Measurements from ENCODE around the gene SLC22A23. TPM values are rescaled to one million over a fixed set of nuclear protein-coding genes. Genes with fewer than 3 reads are reported as not detected.

The SLC22A23 gene
- total RNA-seq, 1 donor from 2014 or later = 0.95 TPM

DNA sequence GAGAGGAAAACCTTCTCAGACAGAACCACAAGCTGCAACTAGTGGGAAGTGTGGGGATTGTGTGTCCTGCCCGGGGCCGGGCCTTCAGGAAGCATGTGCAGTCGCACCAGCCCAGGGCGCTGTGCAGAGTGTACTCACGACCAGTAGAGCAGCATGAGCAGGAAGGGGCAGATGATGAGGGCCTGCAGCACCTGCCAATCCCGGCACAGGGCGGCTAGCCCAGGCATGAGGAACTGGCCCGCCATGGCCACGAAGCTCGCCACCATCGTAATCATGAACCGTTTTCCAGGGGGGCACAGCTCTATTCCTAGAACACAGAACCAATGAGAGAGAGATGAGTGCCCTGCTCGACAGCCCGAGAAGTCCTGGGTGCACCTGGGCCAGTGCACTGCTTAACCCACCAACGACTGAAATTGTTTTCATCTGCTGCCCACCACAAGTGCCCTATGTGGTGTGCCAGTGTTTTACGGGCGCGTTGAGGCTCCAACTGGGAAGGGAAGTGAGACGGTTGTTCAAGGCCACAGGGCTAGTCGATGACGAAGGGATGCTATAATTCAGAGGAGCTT is 133.1 kb downstream of the SLC22A23 start:
- ChIA-PET CTCF (interaction anchor here (1.7 kb wide), 1 partner anchor 87 kb away, joined by 5 read pairs; no protein-coding TSS in a partner anchor), POLR2A (no interaction called here)
- H3K4me1 Mint-ChIP-seq = peaks cover 5% of the 10 kb centered on the region
- H3K36me3 Mint-ChIP-seq (ENCODE audit: low read depth) = no peaks in the 10 kb centered on the region
- H3K4me3 Mint-ChIP-seq = no peak overlapping the region
- peaks cover 10% of the 10 kb centered on the region for H3K27me3 Mint-ChIP-seq
- no peak overlapping the region for H3K27ac Mint-ChIP-seq
- no peak for ATAC-seq (ENCODE audit: low read depth)
- no peaks in the 10 kb centered on the region for H3K9me3 Mint-ChIP-seq
- intact Hi-C loops (cut with micrococcal nuclease) = no loop called here
- TF ChIP-seq, protein P1, sequence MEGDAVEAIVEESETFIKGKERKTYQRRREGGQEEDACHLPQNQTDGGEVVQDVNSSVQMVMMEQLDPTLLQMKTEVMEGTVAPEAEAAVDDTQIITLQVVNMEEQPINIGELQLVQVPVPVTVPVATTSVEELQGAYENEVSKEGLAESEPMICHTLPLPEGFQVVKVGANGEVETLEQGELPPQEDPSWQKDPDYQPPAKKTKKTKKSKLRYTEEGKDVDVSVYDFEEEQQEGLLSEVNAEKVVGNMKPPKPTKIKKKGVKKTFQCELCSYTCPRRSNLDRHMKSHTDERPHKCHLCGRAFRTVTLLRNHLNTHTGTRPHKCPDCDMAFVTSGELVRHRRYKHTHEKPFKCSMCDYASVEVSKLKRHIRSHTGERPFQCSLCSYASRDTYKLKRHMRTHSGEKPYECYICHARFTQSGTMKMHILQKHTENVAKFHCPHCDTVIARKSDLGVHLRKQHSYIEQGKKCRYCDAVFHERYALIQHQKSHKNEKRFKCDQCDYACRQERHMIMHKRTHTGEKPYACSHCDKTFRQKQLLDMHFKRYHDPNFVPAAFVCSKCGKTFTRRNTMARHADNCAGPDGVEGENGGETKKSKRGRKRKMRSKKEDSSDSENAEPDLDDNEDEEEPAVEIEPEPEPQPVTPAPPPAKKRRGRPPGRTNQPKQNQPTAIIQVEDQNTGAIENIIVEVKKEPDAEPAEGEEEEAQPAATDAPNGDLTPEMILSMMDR (IDR thresholded peaks at IDR 0.05) = no peak
- DNase-seq = no peak

DNA sequence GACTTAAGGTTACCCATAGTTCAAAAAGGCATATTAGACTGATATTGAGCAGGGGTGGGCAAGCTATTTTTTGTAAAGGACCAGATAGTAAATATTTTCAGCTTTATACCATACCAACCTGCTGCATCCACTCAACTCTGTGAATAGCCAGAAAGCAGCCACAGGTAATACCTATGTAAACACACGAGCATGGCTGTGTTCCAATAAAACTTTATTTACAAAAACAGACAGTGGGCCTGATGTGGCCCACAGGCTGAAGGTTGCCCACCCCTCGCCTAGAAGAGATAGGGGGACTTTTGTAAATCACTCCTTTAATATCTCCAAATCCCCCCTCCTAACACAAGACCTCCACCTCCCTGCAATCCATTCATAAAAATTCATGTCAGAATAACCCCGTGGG is 133.7 kb downstream of the SLC22A23 start:
- Mint-ChIP-seq H3K9me3 (no peaks in the 10 kb centered on the region), H3K36me3 (ENCODE audit: low read depth) (no peaks in the 10 kb centered on the region), H3K27ac (peak overlapping the region; percentile 14), H3K4me1 (peaks cover 10% of the 10 kb centered on the region), H3K4me3 (no peak overlapping the region), H3K27me3 (peaks cover 9% of the 10 kb centered on the region)
- ATAC-seq (ENCODE audit: low read depth) (no peak), DNase-seq (no peak)
- POLR2A ChIA-PET = no interaction called here
- TF ChIP-seq, protein P1 (IDR thresholded peaks at IDR 0.05) = no peak
- CTCF ChIA-PET = no interaction called here
- intact Hi-C loops (cut with micrococcal nuclease) = no loop called here

DNA sequence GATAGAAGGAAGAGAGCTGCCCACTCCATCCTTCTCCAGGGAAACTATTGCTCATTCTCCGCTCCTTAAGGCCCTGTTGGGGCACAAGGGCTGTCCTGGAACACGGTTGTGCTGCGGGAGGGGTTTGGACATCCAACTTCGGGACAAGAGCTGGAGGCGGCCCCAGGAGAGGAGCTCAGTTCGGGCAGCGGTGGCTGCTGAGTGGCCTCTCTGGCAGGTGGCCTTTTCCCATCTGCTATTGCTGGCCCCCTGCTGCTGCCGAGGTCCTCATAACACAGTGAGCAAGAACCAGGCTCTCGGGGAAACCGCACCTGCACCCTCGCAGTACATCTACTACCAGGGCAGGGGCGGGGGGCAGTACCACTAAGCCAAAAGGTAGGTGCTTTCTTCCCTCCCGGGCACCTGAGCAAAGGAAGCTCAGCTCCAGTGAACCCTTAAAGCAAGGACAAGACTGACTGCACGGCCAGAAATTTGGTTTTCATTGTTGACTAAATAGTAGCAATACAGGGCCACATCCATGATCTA is 134.4 kb downstream of the SLC22A23 start:
- ATAC-seq (ENCODE audit: low read depth) (no peak), DNase-seq (no peak)
- ChIA-PET CTCF (no interaction called here), POLR2A (no interaction called here)
- Mint-ChIP-seq H3K4me3 (no peak overlapping the region), H3K27ac (no peak overlapping the region), H3K9me3 (no peaks in the 10 kb centered on the region), H3K36me3 (ENCODE audit: low read depth) (no peaks in the 10 kb centered on the region), H3K4me1 (peaks cover 13% of the 10 kb centered on the region), H3K27me3 (peaks cover 12% of the 10 kb centered on the region)
- TF ChIP-seq, protein P1 (IDR thresholded peaks at IDR 0.05) = no peak
- intact Hi-C loops (cut with micrococcal nuclease) = no loop called here

DNA sequence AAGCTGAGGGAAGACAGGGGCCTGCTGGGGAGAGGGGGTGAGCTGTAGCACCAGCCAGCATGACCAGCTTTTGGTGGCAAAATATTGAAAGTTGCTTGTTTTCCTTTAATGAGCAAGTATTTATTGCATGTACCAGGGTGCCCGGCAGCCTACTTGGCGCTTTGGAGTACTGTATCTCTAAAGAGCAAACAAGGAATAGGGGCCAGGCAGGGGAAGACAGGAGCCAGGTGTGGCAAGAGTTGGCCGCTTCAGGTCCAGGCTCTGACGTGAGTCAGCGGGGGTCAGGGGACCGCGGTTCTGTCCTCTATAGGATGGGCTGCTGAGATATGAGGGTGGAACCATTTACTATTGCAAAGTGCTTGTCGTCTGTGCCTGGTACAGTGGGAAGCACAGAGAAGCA is 135.0 kb downstream of the SLC22A23 start:
- H3K27me3 Mint-ChIP-seq = peaks cover 12% of the 10 kb centered on the region

DNA sequence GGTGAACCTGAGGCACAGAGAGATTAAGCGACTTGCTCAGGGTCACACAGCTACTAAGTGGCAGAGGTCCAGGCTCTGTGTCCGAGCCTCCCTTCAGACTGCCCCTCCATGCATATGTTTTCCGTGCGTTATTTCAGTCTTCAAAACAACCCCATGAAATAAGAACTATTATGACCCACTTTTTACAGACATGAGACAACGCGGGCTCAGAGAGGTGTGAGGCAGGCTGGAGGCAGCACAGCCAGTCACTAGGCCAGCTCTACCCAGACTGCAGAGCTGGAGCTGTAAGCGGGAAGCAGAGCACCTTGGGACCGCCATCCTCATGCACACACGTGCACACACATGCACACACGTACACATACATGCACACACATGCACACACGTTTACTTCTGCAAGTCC is 135.8 kb downstream of the SLC22A23 start:
- Mint-ChIP-seq H3K9me3 (no peaks in the 10 kb centered on the region), H3K27me3 (peaks cover 12% of the 10 kb centered on the region), H3K27ac (no peak overlapping the region), H3K4me3 (no peak overlapping the region), H3K4me1 (peaks cover 13% of the 10 kb centered on the region), H3K36me3 (ENCODE audit: low read depth) (no peaks in the 10 kb centered on the region)
- intact Hi-C loops (cut with micrococcal nuclease) = no loop called here
- POLR2A ChIA-PET = no interaction called here
- ATAC-seq (ENCODE audit: low read depth) (no peak), DNase-seq (no peak)
- TF ChIP-seq, protein P1 (IDR thresholded peaks at IDR 0.05) = no peak
- CTCF ChIA-PET = no interaction called here

More for the DNA sequence above, 135.0 kb downstream of the SLC22A23 start:
- DNase-seq (no peak), ATAC-seq (ENCODE audit: low read depth) (no peak)
- peaks cover 13% of the 10 kb centered on the region for H3K4me1 Mint-ChIP-seq
- H3K36me3 Mint-ChIP-seq (ENCODE audit: low read depth) = no peaks in the 10 kb centered on the region
- CTCF ChIA-PET = no interaction called here
- TF ChIP-seq, protein P1 (IDR thresholded peaks at IDR 0.05) = no peak
- POLR2A ChIA-PET = no interaction called here
- no peak overlapping the region for H3K27ac Mint-ChIP-seq
- H3K4me3 Mint-ChIP-seq = no peak overlapping the region
- no peaks in the 10 kb centered on the region for H3K9me3 Mint-ChIP-seq
- intact Hi-C loops (cut with micrococcal nuclease) = no loop called here

Measured in activated B cell treated with CpG ODN at 0.5 μM for 24 hours (primary cell).